HUES6 (cell line): ENCODE results near the gene SEL1L.

ENCODE experiments used
- H3K27ac ChIP-seq: 2 replicates; pipeline ENCODE4 v1.7.0; 2013; ENCODE audit warnings: low read depth, mild to moderate bottlenecking, low read length, inconsistent platforms
- H3K27me3 ChIP-seq: 2 replicates; pipeline ENCODE4 v1.6.1; 2013; ENCODE audit warnings: low read length; ENCODE audit not compliant: control insufficient read depth, insufficient read depth
- H3K36me3 ChIP-seq: 2 replicates; pipeline ENCODE4 v1.6.1; 2013; ENCODE audit warnings: low read length; ENCODE audit not compliant: control insufficient read depth, insufficient read depth
- H3K4me1 ChIP-seq: 2 replicates; pipeline ENCODE4 v1.6.1; 2013; ENCODE audit warnings: low read length; ENCODE audit not compliant: control insufficient read depth, insufficient read depth
- H3K4me3 ChIP-seq: 2 replicates; pipeline ENCODE4 v1.5.1; 2013; ENCODE audit warnings: low read depth, low read length
- H3K9ac ChIP-seq: one replicate; pipeline ENCODE4 v1.6.1; 2013; ENCODE audit warnings: mild to moderate bottlenecking, low read length
- H3K9me3 ChIP-seq: 2 replicates; pipeline ENCODE4 v1.6.1; 2013; ENCODE audit warnings: low read depth, low read length; ENCODE audit not compliant: control insufficient read depth, insufficient read depth

SEL1L gene

DNA sequence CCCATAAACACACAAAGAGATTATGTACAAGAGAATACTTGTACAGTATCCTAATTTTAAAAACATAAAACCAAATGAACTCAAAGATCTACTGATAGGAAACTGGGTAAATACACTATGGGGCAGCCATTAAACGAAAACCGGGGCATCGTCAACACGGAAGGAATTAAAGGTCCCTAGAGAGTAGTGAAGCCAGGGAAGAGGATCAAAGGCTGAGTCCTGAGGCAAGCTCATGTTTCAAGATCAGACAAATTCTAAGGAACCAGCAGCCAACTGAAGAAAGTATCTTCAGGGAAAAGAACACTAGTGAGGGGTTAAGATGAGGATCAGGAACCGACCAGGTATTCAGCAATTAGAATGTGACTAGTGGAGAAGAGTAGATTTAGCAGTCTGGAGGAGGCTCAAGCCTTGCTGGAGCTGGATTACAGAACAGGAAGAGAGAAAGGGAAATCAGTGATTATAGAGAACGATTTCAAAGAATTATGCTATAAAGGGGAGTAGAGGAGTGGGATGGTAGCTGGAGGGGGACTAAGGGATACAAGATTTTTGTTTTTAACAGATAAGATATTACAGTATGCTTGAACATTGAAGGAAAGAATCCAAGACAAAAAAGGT is 23.7 kb downstream of the SEL1L start:
- Histone ChIP-seq H3K27ac (peak overlapping the region; percentile 31; the same call in 1 of the 2 replicates), H3K4me1 (peaks cover 11% of the 10 kb centered on the region; the same call in 1 of the 2 replicates), H3K4me3 (no peak overlapping the region), H3K9ac (no peak overlapping the region), H3K27me3 (no peaks in the 10 kb centered on the region), H3K36me3 (peaks cover 26% of the 10 kb centered on the region), H3K9me3 (no peaks in the 10 kb centered on the region)

DNA sequence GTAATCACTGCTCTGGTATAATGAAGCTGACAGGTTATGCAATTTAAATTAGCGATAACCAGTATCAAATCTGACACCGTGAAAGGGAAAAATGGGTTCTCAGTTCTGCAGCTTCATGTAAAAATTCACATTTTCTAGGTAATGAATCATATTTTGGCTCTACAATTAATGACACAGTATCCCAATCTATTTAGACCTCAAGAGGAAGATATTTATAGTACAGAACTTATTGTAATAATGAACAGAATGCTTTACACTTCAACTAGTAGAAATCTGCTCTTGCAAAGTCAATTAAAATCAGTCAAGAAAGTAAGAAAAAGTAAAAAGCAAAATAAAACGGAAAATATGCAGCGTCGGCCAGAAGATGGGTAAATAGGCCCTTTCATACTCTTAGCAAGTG is 24.3 kb downstream of the SEL1L start:
- Histone ChIP-seq H3K27ac (no peak overlapping the region), H3K4me1 (peaks cover 11% of the 10 kb centered on the region; the same call in 1 of the 2 replicates), H3K9me3 (no peaks in the 10 kb centered on the region), H3K4me3 (no peak overlapping the region), H3K36me3 (peaks cover 30% of the 10 kb centered on the region), H3K27me3 (no peaks in the 10 kb centered on the region), H3K9ac (no peak overlapping the region)

DNA sequence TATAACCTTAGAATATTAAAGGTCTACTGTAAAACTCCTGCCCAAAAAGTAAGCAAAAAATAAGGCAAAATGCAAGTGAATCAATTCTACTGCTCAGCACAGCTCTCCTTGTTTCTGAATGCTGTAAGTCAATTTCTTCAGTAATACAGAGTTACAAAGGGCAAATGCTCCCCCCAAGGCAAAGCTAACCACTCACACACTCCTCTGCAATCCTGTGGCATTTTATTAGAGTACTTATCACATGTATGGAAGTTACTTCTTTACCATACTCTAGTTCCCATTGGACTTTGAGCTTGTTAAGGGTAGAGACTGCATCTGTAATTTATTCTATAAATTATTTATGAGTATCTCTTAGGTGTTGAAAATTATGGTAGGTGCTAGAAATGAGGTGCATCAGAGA is 27.2 kb downstream of the SEL1L start:
- Histone ChIP-seq H3K27me3 (no peaks in the 10 kb centered on the region), H3K9ac (no peak overlapping the region), H3K9me3 (no peaks in the 10 kb centered on the region), H3K4me3 (no peak overlapping the region), H3K27ac (no peak overlapping the region), H3K36me3 (peaks cover 44% of the 10 kb centered on the region), H3K4me1 (peaks cover 11% of the 10 kb centered on the region; the same call in 1 of the 2 replicates)

DNA sequence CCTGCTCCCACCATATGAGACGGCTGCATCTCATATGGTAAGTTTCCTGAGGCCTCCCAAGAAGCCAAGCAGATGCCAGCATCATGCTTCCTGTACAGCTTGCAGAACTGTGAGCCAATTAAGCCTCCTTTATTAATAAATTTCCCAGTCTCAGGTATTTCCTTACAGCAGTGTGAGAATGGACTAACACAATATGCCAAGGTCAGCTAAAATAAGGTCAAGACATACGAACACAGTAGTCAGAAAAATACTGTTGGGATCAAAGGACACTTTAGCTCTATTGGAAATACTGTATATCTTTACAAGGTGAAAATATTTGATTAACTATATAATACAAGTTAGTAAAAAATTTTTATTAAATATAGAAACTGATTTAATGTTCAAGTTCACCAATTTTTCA is 28.8 kb downstream of the SEL1L start:
- H3K27me3 ChIP-seq: no peaks in the 10 kb centered on the region
- no peaks in the 10 kb centered on the region for H3K9me3 ChIP-seq
- peaks cover 51% of the 10 kb centered on the region for H3K36me3 ChIP-seq
- no peak overlapping the region for H3K27ac ChIP-seq
- no peak overlapping the region for H3K4me3 ChIP-seq
- H3K9ac ChIP-seq: no peak overlapping the region
- peaks cover 1% of the 10 kb centered on the region; the same call in 1 of the 2 replicates for H3K4me1 ChIP-seq

DNA sequence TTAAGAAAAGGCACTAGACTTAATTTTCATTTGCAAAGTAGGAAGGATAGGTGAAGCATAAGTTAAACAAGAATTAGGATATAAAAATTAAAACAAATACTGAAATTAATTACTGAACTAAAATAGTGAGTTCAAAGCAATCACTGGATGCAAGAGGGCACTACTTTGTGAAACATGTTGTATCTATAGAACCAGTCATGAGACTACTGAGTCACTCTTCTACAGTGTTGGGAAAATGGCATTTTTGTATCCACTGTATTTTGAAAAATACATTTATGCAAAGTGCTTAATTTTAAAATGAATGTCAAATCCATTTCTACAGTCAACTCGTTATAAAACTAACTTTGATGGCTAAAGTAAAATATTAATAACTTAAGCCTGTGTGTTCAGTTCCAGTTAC is 47.9 kb downstream of the SEL1L start:
- H3K4me3 ChIP-seq: no peak overlapping the region
- peaks cover 67% of the 10 kb centered on the region for H3K36me3 ChIP-seq
- H3K27ac ChIP-seq: no peak overlapping the region
- no peaks in the 10 kb centered on the region for H3K9me3 ChIP-seq
- H3K4me1 ChIP-seq: no peaks in the 10 kb centered on the region
- H3K27me3 ChIP-seq: no peaks in the 10 kb centered on the region
- H3K9ac ChIP-seq: no peak overlapping the region

DNA sequence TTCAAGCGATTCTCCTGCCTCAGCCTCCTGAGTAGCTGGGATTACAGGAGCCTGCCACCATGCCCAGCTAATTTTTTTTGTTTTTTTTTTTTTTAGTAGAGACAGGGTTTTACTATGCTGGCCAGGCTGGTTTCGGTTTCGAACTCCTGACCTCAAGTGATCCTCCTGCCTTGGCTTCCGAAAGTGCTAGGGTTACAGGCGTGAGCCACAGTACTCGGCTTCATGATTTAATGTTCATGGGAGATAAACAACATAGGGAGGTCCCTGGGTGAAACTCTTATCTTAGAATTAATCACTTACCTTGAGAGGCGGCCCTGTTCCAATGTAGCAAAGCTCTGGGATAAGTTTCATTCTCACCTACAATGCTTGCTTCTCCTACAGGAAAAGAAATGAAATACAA is 48.3 kb downstream of the SEL1L start:
- no peak overlapping the region for H3K9ac ChIP-seq
- H3K4me3 ChIP-seq: no peak overlapping the region
- no peaks in the 10 kb centered on the region for H3K4me1 ChIP-seq
- no peaks in the 10 kb centered on the region for H3K9me3 ChIP-seq
- H3K27ac ChIP-seq: no peak overlapping the region
- H3K27me3 ChIP-seq: no peaks in the 10 kb centered on the region
- peaks cover 72% of the 10 kb centered on the region for H3K36me3 ChIP-seq

DNA sequence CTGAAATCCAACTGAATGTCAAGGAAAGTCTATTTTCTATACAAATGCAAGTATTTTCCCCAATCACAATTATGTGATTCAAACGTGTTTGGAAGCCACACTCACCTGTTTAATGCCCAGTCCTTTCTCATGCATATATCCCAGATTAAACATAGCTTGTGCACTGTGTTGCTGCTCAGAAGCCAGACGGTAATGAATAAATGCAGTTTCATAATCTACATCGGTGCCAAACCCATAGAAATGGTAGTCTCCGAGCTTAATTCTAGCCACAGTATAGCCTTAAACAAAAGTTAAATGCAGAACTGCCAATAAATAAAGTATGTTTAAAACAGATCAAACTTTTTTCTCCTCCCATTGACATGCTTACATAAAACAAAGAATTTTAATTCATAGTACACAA is 49.5 kb downstream of the SEL1L start:
- Histone ChIP-seq H3K36me3 (peaks cover 64% of the 10 kb centered on the region), H3K27ac (no peak overlapping the region), H3K9ac (no peak overlapping the region), H3K9me3 (no peaks in the 10 kb centered on the region), H3K4me3 (no peak overlapping the region), H3K4me1 (no peaks in the 10 kb centered on the region), H3K27me3 (no peaks in the 10 kb centered on the region)

DNA sequence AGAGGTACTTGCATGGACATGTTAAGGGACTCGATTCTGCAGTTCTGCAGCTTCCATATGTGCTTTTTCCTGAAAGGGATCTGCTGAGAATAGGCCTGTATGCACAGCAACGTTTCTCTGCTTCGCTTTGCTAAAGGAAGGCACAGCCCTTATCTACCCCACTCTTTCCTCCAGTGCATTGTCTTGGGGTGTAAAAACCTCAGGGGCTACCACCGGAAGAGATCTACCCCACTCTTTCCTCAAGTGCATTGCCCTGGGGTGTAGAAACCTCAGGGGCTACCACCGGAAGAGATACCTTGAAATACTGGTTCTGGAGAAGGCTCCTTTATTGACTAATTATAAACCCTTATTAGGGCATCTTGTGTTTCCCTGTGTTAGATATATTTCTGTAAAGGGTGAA is 52.9 kb downstream of the SEL1L start:
- H3K9me3 ChIP-seq: no peaks in the 10 kb centered on the region
- no peak overlapping the region for H3K27ac ChIP-seq
- H3K36me3 ChIP-seq: peaks cover 67% of the 10 kb centered on the region
- H3K4me3 ChIP-seq: no peak overlapping the region
- H3K9ac ChIP-seq: no peak overlapping the region
- no peaks in the 10 kb centered on the region for H3K27me3 ChIP-seq
- H3K4me1 ChIP-seq: no peaks in the 10 kb centered on the region

DNA sequence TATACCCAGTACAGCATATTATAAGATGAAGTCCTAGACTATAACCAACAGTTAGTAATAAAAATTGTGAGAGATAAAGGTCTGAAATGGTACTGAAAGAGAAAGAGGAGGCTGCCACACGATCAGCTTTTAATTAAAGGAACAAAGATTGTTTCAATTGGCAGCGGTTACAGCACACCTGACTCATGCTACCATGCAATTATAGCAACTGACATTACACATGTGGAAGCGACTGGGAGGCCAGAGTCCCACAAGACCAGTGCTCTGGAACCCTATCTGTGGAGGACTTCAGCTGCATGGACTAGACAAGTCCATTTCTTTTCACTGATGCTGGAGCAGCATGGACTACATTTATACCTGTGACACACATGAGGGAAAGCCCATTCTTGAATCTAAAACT is 55.2 kb downstream of the SEL1L start:
- Histone ChIP-seq H3K4me1 (no peaks in the 10 kb centered on the region), H3K9ac (no peak overlapping the region), H3K36me3 (peaks cover 47% of the 10 kb centered on the region), H3K27me3 (no peaks in the 10 kb centered on the region), H3K4me3 (no peak overlapping the region), H3K9me3 (no peaks in the 10 kb centered on the region), H3K27ac (no peak overlapping the region)

DNA sequence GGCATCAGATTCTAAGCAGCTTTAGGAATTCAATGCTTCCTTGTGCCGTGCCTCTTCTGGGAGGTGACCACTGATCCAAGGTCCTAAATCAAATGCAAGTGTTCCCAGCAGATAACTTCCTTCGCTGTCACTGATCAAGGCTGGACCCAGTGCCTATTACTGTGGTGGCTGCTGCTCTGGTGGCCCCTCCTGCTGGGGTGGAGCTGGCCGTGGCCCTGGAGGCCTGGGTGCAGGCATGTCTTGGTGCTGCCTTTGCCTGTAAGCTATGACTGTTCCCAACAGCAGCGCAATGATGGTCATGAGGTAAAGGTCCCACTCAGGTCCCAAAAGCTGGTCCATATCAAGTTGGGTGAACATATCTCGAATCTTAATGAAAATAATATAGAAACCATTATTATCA is 56.8 kb downstream of the SEL1L start:
- Histone ChIP-seq H3K4me3 (no peak overlapping the region), H3K9me3 (no peaks in the 10 kb centered on the region), H3K27ac (no peak overlapping the region), H3K36me3 (peaks cover 45% of the 10 kb centered on the region), H3K4me1 (no peaks in the 10 kb centered on the region; the same call in 1 of the 2 replicates), H3K9ac (no peak overlapping the region), H3K27me3 (no peaks in the 10 kb centered on the region)

DNA sequence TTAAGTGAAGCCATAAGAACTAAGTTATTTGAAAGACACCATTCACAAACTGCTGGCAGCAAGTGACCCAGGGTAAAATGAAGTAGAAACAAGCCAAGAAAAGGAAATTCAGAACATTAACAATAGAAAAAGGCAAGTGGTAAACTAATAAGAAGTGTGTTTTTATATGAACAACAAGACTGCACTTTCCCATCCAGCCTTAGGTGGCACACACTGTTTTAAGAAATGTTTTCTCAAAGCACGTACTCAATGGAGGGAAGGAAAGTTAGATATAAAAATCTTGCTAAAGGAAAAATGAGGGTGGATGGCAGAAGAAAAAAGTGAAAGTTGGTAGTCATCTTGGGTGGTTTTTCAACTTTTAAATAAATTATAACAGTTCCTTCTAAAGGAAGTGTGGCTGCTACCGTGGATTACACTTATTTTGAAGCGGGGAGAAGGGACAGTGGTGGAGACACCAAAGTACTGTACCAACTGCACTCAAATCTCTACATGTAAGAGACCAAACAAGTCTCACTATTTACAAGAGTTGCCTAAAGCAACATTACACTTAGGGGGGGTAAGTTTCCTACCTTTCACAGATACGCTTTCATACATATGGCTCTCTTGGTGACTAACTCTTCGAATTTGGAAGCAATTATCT is 58.8 kb downstream of the SEL1L start:
- H3K4me1 ChIP-seq: no peaks in the 10 kb centered on the region; the same call in 1 of the 2 replicates
- no peak overlapping the region for H3K9ac ChIP-seq
- H3K9me3 ChIP-seq: no peaks in the 10 kb centered on the region
- H3K4me3 ChIP-seq: no peak overlapping the region
- H3K27me3 ChIP-seq: no peaks in the 10 kb centered on the region
- H3K36me3 ChIP-seq: peaks cover 39% of the 10 kb centered on the region
- H3K27ac ChIP-seq: no peak overlapping the region
